ENCODE measurements around the gene RBP2. TPM values are rescaled to one million over a fixed set of nuclear protein-coding genes. Genes with fewer than 3 reads are reported as not detected.

Gene RBP2
- not detected for polyA plus RNA-seq (2013, experiment 1 of 2)
- polyA plus RNA-seq (2013, experiment 2 of 2), result not detected

DNA sequence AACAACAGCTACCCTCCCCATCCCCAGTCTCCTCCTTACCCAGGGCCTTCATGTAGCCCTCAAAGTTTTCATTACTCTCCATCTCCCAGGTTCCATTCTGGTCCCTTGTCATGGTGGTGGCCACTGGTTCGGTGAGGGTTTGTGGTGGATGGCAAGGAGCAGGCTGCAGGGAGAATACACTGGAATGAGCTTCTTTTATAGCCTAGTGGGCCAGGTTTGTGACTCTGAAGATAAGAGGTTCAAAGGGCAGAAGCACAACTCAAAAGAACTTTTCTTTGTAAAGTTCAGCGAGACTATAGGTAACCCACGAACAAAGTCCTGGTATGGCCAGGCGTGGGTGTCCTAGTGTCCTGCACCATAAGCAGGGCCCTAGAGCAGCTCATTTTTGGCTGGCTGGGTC lies at the start of gene RBP2:
Gene RBP2, minus strand, starts transcription at position 169 of the 400 bp plus-strand sequence. Its CDS starts 57 bp downstream, at position 112.
- no peak within 1 kb of the TSS for H3K18ac ChIP-seq (ENCODE audit: low read depth in 1 of 2, low read length in 2 of 2)
- H3K14ac ChIP-seq (ENCODE audit: low read length in 2 of 2), result no peak within 1 kb of the TSS
- no peak within 1 kb of the TSS for H3K4me2 ChIP-seq (ENCODE audit: low read length, poor library complexity, severe bottlenecking)
- H3K23ac ChIP-seq (ENCODE audit: low read length in 2 of 2), result no peak within 1 kb of the TSS
- H2BK5ac ChIP-seq (ENCODE audit: low read depth, low read length, poor library complexity, severe bottlenecking), result no peak within 1 kb of the TSS
- H3K4ac ChIP-seq (ENCODE audit: low read depth in 1 of 2, low read length in 2 of 2), result no peak within 1 kb of the TSS
- H3K27ac ChIP-seq (ENCODE audit: low read length, poor library complexity, severe bottlenecking), result no peak within 1 kb of the TSS
- H4K8ac ChIP-seq (ENCODE audit: low read length), result no peak within 1 kb of the TSS
- no peak within 1 kb of the TSS for H2BK12ac ChIP-seq (ENCODE audit: low read length in 2 of 2)
- no peak for DNase-seq
- no peak within 1 kb of the TSS for H3K4me3 ChIP-seq (ENCODE audit: insufficient read depth in 1 of 2, low read depth in 1 of 2, low read length in 2 of 2)
- H3K36me3 ChIP-seq (ENCODE audit: control insufficient read depth in 1 of 2, insufficient read depth in 2 of 2, low read depth in 1 of 2, low read length in 2 of 2), result no peaks in the 10 kb centered on the region
- H2AFZ ChIP-seq (ENCODE audit: low read depth, low read length), result no peak within 1 kb of the TSS
- no peak within 1 kb of the TSS for H2AK5ac ChIP-seq (ENCODE audit: low read length, severe bottlenecking)
- no peak within 1 kb of the TSS for H3K9ac ChIP-seq (ENCODE audit: low read length)
- no peak within 1 kb of the TSS for H4K91ac ChIP-seq (ENCODE audit: low read length)
- H3K27me3 ChIP-seq (ENCODE audit: control insufficient read depth in 1 of 2, insufficient read depth in 1 of 2, low read length in 2 of 2), result peaks cover 0 to 5% of the 10 kb centered on the region in 2 experiments
- no peaks in the 10 kb centered on the region for H3K9me3 ChIP-seq (ENCODE audit: control insufficient read depth, low read length)
- peaks cover 1% of the 10 kb centered on the region for H3K4me1 ChIP-seq (ENCODE audit: control insufficient read depth, insufficient read depth, low read depth, low read length)
- no peak within 1 kb of the TSS for H2BK120ac ChIP-seq (ENCODE audit: low read depth, low read length)
- H3K79me1 ChIP-seq (replicated peaks; ENCODE audit: low read length, poor library complexity, severe bottlenecking), result no peaks in the 10 kb centered on the region
- H2BK15ac ChIP-seq (ENCODE audit: low read depth, poor library complexity, severe bottlenecking), result no peak within 1 kb of the TSS
- WGBS, result 86% methylated on average over 4 of the region's 4 CpGs

GRCh38 chr3:139524841-139525636 lies 48.7 kb upstream of the RBP2 start:
- Histone ChIP-seq H2BK15ac (ENCODE audit: low read depth, poor library complexity, severe bottlenecking) (no peak overlapping the region), H3K4me2 (ENCODE audit: low read length, poor library complexity, severe bottlenecking) (no peak overlapping the region), H3K9ac (ENCODE audit: low read length) (no peak overlapping the region), H3K27ac (ENCODE audit: low read length, poor library complexity, severe bottlenecking) (no peak overlapping the region), H2AK5ac (ENCODE audit: low read length, severe bottlenecking) (no peak overlapping the region), H2BK12ac (ENCODE audit: low read length in 2 of 2) (no peak overlapping the region), H3K14ac (ENCODE audit: low read length in 2 of 2) (no peak overlapping the region), H3K18ac (ENCODE audit: low read depth in 1 of 2, low read length in 2 of 2) (no peak overlapping the region), H3K4me3 (ENCODE audit: insufficient read depth in 1 of 2, low read depth in 1 of 2, low read length in 2 of 2) (no peak overlapping the region), H3K9me3 (ENCODE audit: control insufficient read depth, low read length) (no peaks in the 10 kb centered on the region), H2BK5ac (ENCODE audit: low read depth, low read length, poor library complexity, severe bottlenecking) (no peak overlapping the region), H3K4ac (ENCODE audit: low read depth in 1 of 2, low read length in 2 of 2) (no peak overlapping the region), H3K36me3 (ENCODE audit: control insufficient read depth in 1 of 2, insufficient read depth in 2 of 2, low read depth in 1 of 2, low read length in 2 of 2) (no peaks in the 10 kb centered on the region), H3K23ac (ENCODE audit: low read length in 2 of 2) (no peak overlapping the region), H3K4me1 (ENCODE audit: control insufficient read depth, insufficient read depth, low read depth, low read length) (no peaks in the 10 kb centered on the region), H2AFZ (ENCODE audit: low read depth, low read length) (no peak overlapping the region), H3K79me1 (replicated peaks; ENCODE audit: low read length, poor library complexity, severe bottlenecking) (no peaks in the 10 kb centered on the region), H4K91ac (ENCODE audit: low read length) (no peak overlapping the region), H3K27me3 (ENCODE audit: control insufficient read depth in 1 of 2, insufficient read depth in 1 of 2, low read length in 2 of 2) (peaks cover 5 to 7% of the 10 kb centered on the region in 2 experiments), H2BK120ac (ENCODE audit: low read depth, low read length) (no peak overlapping the region), H4K8ac (ENCODE audit: low read length) (no peak overlapping the region)
- WGBS, result 82% methylated on average over 7 of the region's 7 CpGs
- DNase-seq, result no peak

DNA sequence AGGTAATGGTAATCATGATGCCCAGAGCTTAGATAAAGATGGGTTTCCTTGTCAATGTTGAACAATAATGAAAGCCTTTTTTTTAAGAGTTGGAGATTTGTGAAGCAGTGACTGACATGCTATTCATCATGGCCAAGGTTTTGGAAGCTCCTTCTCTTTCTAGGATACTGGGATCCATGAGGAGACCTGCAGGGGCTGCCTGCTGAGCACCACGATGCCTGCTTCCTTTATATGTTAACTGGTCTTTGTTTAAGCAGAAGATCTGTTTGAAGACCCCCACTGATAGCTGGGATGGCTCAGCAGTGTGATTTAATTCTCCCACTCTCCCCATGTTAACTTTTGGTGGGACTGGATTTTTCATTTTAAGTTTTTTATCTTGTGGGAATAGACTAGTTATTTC lies 47.4 kb upstream of the RBP2 start:
- no peak overlapping the region for H2AK5ac ChIP-seq (ENCODE audit: low read length, severe bottlenecking)

GRCh38 chr3:139523166-139523565 lies 46.9 kb upstream of the RBP2 start:
- no peaks in the 10 kb centered on the region for H3K4me1 ChIP-seq (ENCODE audit: control insufficient read depth, insufficient read depth, low read depth, low read length)
- H3K18ac ChIP-seq (ENCODE audit: low read depth in 1 of 2, low read length in 2 of 2), result no peak overlapping the region
- H3K9me3 ChIP-seq (ENCODE audit: control insufficient read depth, low read length), result no peaks in the 10 kb centered on the region
- H3K9ac ChIP-seq (ENCODE audit: low read length), result no peak overlapping the region
- H4K91ac ChIP-seq (ENCODE audit: low read length), result no peak overlapping the region
- H2BK15ac ChIP-seq (ENCODE audit: low read depth, poor library complexity, severe bottlenecking), result no peak overlapping the region
- no peak overlapping the region for H2AK5ac ChIP-seq (ENCODE audit: low read length, severe bottlenecking)
- no peak overlapping the region for H3K14ac ChIP-seq (ENCODE audit: low read length in 2 of 2)
- no peak for DNase-seq
- no peaks in the 10 kb centered on the region for H3K79me1 ChIP-seq (replicated peaks; ENCODE audit: low read length, poor library complexity, severe bottlenecking)
- no peaks in the 10 kb centered on the region for H3K36me3 ChIP-seq (ENCODE audit: control insufficient read depth in 1 of 2, insufficient read depth in 2 of 2, low read depth in 1 of 2, low read length in 2 of 2)
- H2AFZ ChIP-seq (ENCODE audit: low read depth, low read length), result no peak overlapping the region
- H2BK120ac ChIP-seq (ENCODE audit: low read depth, low read length), result no peak overlapping the region
- no peak overlapping the region for H3K27ac ChIP-seq (ENCODE audit: low read length, poor library complexity, severe bottlenecking)
- peaks cover 7 to 10% of the 10 kb centered on the region in 2 experiments for H3K27me3 ChIP-seq (ENCODE audit: control insufficient read depth in 1 of 2, insufficient read depth in 1 of 2, low read length in 2 of 2)
- H3K4ac ChIP-seq (ENCODE audit: low read depth in 1 of 2, low read length in 2 of 2), result no peak overlapping the region
- no peak overlapping the region for H2BK5ac ChIP-seq (ENCODE audit: low read depth, low read length, poor library complexity, severe bottlenecking)
- no peak overlapping the region for H2BK12ac ChIP-seq (ENCODE audit: low read length in 2 of 2)
- 88% methylated on average over 4 of the region's 5 CpGs for WGBS
- H3K23ac ChIP-seq (ENCODE audit: low read length in 2 of 2), result no peak overlapping the region
- no peak overlapping the region for H3K4me2 ChIP-seq (ENCODE audit: low read length, poor library complexity, severe bottlenecking)
- no peak overlapping the region for H3K4me3 ChIP-seq (ENCODE audit: insufficient read depth in 1 of 2, low read depth in 1 of 2, low read length in 2 of 2)
- no peak overlapping the region for H4K8ac ChIP-seq (ENCODE audit: low read length)

More for the DNA sequence above, 47.4 kb upstream of the RBP2 start:
- Histone ChIP-seq H2BK12ac (ENCODE audit: low read length in 2 of 2) (no peak overlapping the region), H3K4ac (ENCODE audit: low read depth in 1 of 2, low read length in 2 of 2) (no peak overlapping the region), H3K9ac (ENCODE audit: low read length) (no peak overlapping the region), H3K4me3 (ENCODE audit: insufficient read depth in 1 of 2, low read depth in 1 of 2, low read length in 2 of 2) (no peak overlapping the region), H3K18ac (ENCODE audit: low read depth in 1 of 2, low read length in 2 of 2) (no peak overlapping the region), H4K91ac (ENCODE audit: low read length) (no peak overlapping the region), H3K79me1 (replicated peaks; ENCODE audit: low read length, poor library complexity, severe bottlenecking) (no peaks in the 10 kb centered on the region), H3K27ac (ENCODE audit: low read length, poor library complexity, severe bottlenecking) (no peak overlapping the region), H3K4me1 (ENCODE audit: control insufficient read depth, insufficient read depth, low read depth, low read length) (no peaks in the 10 kb centered on the region), H3K27me3 (ENCODE audit: control insufficient read depth in 1 of 2, insufficient read depth in 1 of 2, low read length in 2 of 2) (peaks cover 7 to 9% of the 10 kb centered on the region in 2 experiments), H3K14ac (ENCODE audit: low read length in 2 of 2) (no peak overlapping the region), H2BK15ac (ENCODE audit: low read depth, poor library complexity, severe bottlenecking) (no peak overlapping the region), H3K4me2 (ENCODE audit: low read length, poor library complexity, severe bottlenecking) (no peak overlapping the region), H3K9me3 (ENCODE audit: control insufficient read depth, low read length) (no peaks in the 10 kb centered on the region), H2BK120ac (ENCODE audit: low read depth, low read length) (no peak overlapping the region), H2AFZ (ENCODE audit: low read depth, low read length) (no peak overlapping the region), H3K23ac (ENCODE audit: low read length in 2 of 2) (no peak overlapping the region), H2BK5ac (ENCODE audit: low read depth, low read length, poor library complexity, severe bottlenecking) (no peak overlapping the region), H4K8ac (ENCODE audit: low read length) (no peak overlapping the region), H3K36me3 (ENCODE audit: control insufficient read depth in 1 of 2, insufficient read depth in 2 of 2, low read depth in 1 of 2, low read length in 2 of 2) (no peaks in the 10 kb centered on the region)
- WGBS, result 10% methylated on average over 1 of the region's 1 CpG
- no peak for DNase-seq

All from mesenchymal stem cell (in vitro differentiated cells and primary cell).